ENCODE data around the gene MXRA7.
"Not testable (repeated sequence)": the region's sequence is repeated elsewhere in the genome, so short reads cannot be mapped to it uniquely, and the experiment has no call there.

MXRA7 gene

DNA sequence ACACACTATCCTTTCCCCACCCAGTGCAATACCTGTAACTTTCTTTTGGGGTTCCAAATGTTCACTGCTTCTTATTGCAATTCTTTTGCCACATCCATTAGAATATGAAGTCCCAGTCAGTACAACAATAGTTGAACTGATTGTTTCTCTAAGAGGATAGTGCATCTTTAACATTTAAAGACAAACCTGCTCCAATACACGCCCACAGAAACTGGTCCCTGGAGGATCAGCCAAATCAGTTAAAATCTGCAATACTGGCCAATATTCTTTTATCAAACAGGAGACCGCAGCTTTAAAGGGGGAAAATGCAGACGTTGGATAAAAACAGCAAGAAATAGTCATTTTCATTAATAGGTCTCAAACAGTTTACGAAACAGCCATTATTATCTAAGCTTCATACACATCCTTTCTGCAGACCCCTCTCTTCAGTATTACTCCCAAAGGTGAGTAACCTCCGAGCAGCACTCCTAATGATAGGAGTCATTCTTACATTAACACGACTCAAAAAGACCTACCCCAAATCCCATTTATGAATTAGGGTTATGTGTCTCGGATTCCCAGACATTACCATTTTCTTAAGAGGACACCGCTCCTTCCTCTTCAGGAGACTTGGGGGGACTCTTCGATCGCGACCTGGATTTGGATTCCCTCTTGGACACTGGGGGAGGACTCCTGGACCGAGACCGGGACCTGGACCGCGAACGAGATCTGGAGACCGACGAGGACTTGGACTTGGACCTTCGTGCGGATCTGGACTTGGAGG is 25.0 kb upstream of the MXRA7 start:
- DNase-seq (ENCODE audit: low read depth), result no peak

DNA sequence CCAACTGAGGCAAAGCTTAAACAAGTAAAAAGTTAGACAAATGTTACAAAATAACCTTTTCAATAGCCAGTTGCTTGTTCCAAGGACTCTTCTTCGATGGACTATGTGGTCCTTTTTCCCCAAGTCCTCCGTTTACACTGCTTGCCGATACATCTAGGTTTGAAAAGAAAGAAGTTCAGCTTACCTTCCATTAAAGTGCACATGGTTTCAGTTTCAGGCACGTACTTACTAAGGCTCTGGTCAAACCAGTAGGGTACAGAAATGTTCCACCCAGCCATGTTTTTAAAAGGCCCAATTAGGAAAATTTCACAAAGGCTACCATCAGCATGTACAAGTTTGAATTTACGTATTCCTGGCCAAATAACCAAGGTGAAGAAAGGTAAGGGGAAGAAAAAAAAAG is 24.2 kb upstream of the MXRA7 start:
- DNase-seq (ENCODE audit: low read depth), result no peak

DNA sequence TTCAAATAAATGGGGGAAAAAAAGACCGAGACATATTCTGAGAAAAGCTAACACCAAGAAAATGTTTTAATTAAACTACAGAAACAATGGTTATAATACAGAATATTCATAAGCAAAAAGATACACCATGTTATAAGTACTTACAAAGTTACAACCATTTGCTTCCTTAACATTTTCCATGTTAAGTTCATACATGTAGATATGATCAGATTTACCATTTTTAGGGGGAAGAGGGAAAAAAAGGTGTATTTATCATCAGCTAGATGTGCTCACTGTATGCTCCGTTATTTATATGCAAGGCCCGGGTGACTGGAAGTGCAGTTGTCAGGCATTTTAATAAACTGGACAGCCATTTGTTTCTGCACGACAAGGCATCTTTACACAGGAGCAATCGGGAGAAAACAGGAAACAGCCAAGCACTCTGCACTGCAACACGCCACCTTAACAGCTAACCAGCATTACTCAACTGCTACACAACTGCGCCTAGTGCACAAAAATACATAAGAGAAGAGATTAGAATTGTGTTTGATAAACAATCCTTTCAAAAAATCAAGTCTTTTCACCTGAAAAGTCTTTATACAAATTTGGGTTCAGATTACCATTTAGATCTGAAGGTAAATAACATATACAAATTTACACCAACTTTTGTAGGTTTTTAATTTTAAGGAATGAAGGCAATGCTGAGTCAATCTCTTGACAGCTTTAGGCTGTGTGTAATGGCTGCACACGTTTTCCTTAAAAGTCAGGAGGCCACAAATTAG is 23.5 kb upstream of the MXRA7 start:
- DNase-seq (ENCODE audit: low read depth), result no peak

DNA sequence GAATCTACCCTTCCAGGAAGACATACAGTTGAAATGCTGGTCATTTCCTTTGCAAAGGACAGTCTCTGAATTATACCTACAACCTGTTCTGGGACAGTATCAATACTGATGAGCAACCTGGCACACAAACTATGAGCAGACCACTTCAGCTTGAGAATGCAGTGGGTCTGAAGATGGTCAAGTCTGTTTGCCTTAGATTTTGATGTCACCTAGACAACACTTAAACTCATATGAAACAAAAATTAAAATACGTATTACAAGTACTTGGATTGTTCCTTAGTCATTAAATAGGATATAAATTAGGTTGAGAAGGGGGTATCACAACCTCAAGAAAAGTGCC is 22.8 kb upstream of the MXRA7 start:
- no peak for DNase-seq (ENCODE audit: low read depth)

DNA sequence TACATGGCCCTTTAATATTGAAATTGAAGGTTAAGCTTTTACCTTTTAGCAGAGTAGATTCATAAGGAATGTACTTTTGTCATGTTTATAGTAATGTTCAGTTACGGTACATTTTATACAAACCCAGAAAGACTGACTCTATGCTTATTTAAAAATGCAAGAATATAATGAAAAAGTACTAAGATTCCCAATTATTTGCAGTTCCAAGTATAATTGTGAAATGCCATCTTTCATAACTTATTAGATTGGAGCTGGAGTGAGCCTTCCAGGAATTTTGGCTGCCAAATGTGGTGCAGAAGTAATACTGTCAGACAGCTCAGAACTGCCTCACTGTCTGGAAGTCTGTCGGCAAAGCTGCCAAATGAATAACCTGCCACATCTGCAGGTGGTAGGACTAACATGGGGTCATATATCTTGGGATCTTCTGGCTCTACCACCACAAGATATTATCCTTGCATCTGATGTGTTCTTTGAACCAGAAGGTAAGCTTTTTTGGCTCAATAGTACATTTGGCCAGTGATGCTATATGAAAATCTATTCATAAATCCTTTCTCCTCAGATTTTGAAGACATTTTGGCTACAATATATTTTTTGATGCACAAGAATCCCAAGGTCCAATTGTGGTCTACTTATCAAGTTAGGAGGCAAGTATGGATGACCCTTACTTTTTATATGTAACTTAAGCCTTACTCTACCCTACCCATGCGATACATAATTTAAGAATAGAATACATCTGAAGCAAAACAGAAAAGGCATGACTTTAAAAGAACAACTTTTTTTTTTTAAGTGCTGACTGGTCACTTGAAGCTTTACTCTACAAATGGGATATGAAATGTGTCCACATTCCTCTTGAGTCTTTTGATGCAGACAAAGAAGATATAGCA is 22.2 kb upstream of the MXRA7 start:
- no peak for DNase-seq (ENCODE audit: low read depth)

DNA sequence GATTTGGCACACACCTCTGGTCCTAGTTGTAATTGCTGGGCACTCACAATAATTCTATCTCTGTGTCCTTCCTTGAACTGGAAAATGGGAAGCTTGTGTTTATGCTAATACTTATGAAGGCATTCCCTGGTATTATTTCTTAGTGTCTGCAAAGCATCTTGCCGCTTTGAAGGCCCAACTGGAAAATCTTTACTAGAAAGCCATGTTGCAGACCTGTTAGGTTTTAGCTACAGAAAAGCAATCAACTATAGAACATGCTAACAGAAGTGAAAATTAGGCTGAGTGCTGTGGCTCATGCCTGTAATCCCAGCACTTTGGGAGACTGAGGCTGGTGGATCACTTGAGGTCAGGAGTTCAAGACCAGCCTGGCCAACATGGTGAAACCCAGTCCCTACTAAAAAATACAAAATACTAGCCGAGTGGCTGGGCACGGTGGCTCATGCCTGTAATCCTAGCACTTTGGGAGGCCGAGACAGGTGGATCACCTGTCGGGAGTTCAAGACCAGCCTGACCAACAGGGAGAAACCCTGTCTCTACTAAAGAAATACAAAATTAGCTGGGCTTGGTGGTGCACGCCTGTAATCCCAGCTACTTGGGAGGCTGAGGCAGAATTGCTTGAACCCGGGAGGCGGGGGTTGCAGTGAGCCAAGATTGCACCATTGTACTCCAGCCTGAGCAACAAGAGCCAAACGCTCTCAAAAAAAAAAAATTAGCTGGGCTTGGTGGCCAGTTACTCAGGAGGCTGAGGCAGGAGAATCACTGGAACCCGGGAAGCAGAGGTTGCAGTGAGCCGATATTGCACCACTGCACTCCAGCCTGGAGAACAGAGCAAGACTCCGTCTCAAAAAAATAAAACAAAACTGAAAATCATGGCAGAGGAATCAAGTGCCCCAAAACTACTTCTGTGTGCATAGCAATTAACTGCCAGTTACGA is 21.3 kb upstream of the MXRA7 start:
- DNase-seq (ENCODE audit: low read depth), result not testable (repeated sequence)

DNA sequence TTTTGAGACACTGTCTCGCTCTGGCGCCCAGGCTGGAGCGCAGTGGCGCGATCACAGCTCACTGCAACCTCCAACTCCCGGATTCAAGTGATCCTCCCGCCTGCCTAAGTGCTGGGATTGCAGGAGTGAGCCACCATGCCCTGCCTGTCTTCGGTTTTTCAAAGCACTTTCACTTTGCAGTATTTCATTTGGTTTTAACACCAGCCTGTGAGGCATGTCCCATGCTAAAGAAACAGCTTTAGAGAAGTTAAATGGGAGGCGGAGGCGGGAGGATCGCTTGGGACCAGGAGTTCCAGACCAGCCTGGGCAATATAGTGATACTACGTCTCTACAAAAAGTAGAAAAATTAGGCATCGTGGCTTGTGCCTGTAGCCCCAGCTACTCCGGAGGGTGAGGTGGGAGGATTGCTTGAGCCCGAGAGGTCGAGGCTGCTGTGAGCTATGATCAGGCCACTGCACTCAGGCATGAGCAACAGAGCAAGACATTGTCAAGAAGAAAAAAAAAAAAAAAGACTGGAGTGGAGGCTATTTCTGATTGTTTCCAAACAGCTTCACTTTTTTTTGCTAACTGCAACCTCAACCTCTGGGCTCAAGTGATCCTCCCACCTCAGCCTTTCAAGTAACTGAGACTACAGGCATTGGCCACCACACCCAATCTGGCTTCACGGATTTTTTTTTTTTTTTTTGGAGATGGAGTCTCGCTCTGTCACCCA is 17.1 kb upstream of the MXRA7 start:
- no peak for DNase-seq (ENCODE audit: low read depth)

DNA sequence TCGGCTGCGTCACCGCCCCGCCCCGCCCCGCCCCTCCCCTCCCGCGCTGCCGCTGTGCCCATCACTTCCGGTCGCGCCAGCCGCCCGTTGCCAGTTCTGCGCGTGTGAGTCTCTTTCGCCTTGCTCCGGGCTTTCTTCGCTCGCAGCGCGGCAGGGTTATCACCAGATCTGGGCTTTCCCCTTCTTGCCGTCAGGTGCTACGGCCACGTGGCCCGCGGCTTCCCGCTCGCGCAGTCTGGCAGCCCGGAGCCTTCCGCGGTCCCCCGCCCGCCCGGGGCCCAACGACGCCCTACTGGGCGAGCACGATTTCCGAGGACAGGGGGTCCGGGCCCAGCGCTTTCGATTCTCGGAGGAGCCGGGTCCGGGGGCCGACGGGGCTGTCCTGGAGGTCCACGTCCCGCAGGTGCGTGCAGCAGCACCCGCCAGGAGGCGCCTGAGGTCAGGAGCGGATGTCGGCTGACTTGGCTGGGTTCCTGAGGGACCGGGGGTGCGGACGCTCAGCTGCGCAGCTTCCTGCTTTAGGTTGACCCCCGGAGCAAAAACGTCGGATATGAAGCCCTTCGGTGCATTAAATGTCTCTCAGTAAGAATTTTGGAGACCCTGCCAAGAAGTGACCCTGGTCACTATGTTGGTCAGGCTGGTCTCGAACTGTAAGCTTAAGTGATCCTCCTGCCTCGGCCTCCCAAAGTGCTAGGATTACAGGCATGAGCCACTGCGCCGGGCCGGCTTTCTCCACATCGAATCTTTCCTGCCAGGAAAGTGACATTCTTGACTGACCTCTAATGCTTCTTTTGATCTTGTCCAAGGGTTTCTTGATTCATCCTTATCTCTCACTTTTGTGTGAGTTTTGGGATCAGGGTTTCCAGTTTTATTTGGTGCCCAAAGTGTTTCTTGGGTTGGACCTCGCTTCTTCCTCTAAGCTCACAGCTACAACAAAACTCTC is 16.3 kb upstream of the MXRA7 start, which contains the start of gene METTL23:
TSS of gene METTL23 (plus strand) at position 64 of the 943 bp plus-strand sequence. CDS start 2,872 bp downstream, outside the sequence.
- no peak for DNase-seq (ENCODE audit: low read depth)

DNA sequence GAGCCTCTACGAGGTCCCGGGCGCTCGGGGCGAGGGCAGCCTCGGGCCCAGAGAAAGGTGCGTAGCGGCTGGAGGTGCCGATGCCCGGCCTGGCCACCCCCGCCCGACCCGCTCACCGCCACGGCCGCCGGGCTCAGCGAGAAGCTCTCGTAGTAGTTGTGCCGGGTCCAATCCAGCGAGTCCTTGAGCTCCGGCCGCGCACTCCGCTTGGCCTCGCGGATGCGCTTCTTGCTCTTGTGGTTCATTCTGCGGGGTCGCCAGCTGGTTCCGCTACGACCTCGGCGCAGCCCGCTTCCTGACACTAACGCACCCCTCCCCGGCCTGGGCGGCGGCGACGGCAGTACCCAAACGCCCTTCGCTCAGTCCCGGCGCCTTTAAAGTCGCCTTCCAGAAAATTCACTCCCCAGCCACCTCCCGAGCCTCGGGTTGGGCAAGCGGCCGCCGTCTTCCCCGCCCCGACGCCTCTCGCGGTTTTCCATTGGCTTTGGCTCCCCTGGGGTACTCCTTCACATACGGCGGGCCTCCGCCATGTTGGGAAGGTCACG is 15.5 kb upstream of the MXRA7 start, which contains the start of gene JMJD6:
TSS of gene JMJD6 (minus strand) at position 376 of the 545 bp plus-strand sequence. CDS start at position 245, 131 bp downstream.
- DNase-seq (ENCODE audit: low read depth), result peak; percentile 78

DNA sequence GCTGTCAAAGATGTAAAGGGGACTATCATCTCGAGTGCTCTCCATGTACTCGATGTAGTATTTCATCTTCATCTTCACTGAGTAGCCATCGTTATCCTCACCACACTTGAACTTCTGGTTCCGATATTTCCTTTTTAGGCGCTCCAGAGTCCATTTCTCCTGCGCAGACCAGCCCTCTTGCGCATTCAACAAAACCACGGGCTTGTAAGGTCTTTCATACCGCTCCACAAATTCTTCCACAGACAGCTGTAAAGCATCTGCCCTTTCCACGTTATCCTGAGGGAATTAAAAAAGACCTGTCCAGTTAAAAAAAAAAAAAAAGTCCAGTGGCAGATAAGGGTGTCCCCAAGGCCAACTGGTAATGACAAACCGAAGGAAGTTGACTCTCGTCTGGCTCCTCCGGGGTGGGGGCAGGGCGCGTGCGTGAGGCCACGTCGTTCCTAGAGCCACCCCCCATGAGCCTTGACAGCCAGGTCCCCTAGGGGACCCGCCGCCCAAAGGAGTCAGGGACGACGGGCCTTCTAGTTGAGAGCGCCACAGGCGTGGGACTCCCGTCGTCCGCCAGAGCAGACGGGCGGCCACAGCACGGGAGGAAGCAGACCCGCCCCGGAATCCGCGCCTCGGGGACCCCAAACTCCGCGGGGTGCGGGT is 14.9 kb upstream of the MXRA7 start:
- DNase-seq (ENCODE audit: low read depth), result no peak

DNA sequence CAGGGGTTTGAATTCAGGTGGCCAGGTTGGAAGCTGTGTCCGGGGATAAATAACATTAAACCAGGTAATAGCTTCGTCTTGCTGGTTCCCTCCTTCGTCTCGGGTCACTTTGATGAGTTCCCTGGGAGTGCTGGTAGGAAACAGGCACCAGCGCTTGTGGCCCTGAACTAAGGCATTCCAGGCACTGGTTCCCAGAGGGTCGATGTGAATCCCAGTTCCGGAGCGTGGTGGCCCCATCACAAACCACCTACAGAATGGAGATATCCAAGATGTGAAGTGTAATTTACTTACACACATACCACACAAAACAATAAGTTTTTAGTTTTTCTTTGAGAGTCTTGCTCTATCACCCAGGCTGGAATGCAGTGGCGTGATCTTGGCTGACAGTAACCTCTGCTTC is 13.0 kb upstream of the MXRA7 start:
- no peak for DNase-seq (ENCODE audit: low read depth)

DNA sequence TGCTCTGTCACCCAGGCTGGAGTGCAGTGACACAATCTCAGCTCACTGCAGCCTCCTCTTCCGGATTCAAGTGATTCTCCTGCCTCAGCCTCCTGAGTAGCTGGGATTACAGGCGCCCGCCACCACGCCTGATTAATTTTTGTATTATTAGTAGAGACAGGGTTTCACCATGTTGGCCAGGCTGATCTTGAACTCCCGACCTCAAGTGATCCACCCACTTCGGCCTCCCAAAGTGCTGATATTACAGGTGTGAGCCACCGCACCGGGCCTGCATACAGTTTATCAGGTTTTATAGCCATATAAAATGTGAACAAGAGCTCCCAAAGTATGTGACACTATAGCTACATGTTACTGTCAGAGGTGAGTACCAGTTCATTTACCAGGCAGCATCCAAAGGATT is 12.2 kb upstream of the MXRA7 start:
- DNase-seq (ENCODE audit: low read depth), result not testable (repeated sequence)

DNA sequence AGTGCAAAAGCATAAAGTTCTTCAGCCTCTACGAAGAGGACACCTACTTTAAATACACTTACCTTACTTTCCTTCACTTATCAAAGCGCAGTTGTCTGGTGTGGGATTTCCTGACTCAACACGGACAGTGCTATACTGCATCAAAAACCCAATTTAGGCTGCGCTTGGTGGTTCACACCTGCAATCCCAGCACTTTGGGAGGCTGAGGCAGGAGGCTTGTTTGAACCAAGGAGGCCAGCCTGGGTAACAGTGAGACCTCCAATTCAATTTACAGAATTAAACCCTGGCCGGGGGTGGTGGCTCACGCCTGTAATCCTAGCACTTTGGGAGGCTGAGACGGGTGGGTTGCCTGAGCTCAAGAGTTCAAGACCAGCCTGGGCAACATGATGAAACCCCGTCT is 11.5 kb upstream of the MXRA7 start:
- no peak for DNase-seq (ENCODE audit: low read depth)

DNA sequence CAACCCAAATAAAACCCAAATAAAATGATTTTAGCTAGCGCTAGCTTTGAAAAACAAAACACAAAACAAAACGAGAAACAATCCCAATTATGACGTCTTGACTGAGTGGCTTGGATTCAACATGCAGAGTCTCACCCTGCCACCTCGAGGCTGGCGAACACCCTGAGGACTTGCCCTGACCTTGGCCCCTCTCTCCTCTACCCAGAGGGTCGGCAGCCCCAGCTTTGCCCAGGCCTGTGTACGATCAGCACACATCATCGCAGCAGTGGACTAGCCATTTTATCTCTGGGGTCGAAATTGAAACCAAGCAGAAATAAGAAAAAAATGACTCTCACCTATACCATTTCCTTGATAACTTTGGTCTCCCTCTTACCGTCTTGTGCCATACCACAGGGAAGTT is 10.7 kb upstream of the MXRA7 start:
- DNase-seq (ENCODE audit: low read depth), result no peak

DNA sequence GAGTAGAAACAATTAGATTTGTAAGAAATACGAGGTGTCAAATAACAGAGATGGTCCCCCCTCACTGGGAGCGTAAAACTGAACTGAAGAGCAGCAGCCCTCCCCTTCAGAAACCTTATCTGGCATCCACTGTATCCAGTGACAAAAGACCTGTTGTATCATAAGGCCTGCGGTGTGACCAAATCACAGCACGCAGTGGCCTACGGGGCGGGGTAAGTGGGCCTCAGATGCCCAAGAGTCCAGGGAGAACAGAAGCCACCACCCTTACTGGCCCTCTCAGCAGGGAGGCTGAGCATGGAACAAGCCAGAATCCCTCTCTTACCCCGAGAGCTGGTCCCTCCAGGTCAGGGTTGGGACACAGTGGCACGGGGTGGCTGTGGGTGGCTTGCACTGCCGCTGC is 10.2 kb upstream of the MXRA7 start:
- no peak for DNase-seq (ENCODE audit: low read depth)

DNA sequence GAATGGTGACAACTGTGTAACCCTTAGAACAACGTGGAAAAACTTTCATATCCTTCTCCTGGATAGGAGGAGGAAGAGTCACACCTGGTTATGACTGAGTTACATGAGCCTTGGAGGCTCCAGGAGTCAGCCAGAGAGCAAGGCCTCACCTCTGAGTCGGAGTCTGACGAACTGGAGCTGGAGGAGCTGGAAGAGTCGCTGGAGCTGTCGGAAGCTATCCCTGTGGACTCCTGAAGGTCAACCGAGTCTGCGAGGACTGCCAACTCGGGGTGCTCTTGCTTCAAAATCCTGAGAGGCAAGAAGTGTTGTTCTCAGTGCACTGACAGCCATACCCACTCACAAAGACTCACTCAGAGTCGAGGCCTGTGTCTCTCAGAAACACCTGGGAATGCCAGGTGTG is 9.4 kb upstream of the MXRA7 start:
- no peak for DNase-seq (ENCODE audit: low read depth)

DNA sequence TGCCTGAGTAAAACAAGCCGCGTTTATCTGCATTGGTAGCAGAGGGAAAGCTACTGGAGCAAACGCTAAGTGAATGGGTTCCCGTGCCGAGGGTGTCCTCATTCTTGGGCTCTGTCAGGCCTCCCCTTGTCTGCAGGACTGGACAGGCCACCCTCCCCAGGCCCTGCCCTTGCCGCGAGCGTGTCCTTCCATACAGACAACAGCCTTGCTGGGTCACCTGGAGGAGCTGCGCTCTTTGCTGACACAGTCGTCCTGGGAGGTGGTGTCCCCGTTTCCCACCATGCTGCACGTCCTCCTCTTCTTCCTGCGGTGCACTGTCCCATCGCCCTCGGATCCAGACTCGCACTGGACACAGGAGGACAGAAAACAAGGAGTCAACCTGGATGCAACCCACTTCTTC is 7.8 kb upstream of the MXRA7 start:
- no peak for DNase-seq (ENCODE audit: low read depth)

DNA sequence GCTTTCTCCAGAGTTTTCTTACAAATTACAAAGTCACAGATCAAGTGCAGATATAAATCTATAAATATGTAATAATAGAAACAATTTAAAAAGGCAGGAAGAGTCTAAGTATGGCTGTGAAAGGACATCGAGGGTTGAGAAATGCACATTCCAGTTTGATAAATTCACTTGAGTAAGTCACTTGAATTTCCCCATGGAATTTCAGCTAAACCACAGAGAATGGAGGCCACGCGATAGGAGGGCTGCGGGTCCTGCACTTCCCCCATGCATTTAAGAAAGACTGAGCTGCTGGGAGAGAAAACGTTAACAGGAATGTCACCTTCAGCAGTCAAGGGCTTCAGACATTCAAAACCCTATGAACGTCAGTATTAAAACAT is 6.1 kb upstream of the MXRA7 start:
- DNase-seq (ENCODE audit: low read depth), result peak; percentile 81

Data from GM04503 (cell line).